Stimulated activated naive CD4-positive, alpha-beta T cell (primary cell): ENCODE results near the gene HAUS3.
A peak's percentile ranks its signal among the peaks of the same experiment; 100 is the strongest.

Source experiments
- DNase-seq, 6 experiments: peaks; one replicate each; lab custom pipeline; 2025; lab: John Stamatoyannopoulos, UW

HAUS3 gene

GRCh38 chr4:2241410-2242353, at the start of gene HAUS3, which contains the start of gene POLN:
Gene HAUS3, minus strand, starts transcription at chr4:2242121. Its CDS starts 1,175 bp downstream, at chr4:2240946.
Gene POLN, minus strand, starts transcription at chr4:2242121. Its CDS starts 12,890 bp downstream, at chr4:2229231.
- peak; percentile 98 to 99 (median 98) for DNase-seq

- DNase-seq = peak; percentile 35 to 86 (median 72)
Observed at GRCh38 chr4:2290974-2291704, 49.2 kb upstream of the HAUS3 start.

- no peak for DNase-seq
Observed at GRCh38 chr4:2290488-2290887, 48.6 kb upstream of the HAUS3 start.

GRCh38 chr4:2289955-2290333, 48.0 kb upstream of the HAUS3 start:
- no peak for DNase-seq

GRCh38 chr4:2289311-2289954, 47.5 kb upstream of the HAUS3 start:
- no peak for DNase-seq

- no peak for DNase-seq
Observed at GRCh38 chr4:2288051-2288541, 46.2 kb upstream of the HAUS3 start.

GRCh38 chr4:2287594-2287915, 45.6 kb upstream of the HAUS3 start:
- DNase-seq = no peak

GRCh38 chr4:2286904-2287593, 45.1 kb upstream of the HAUS3 start:
- DNase-seq = no peak

- no peak for DNase-seq
Observed at GRCh38 chr4:2285613-2286381, 43.9 kb upstream of the HAUS3 start.

- DNase-seq = no peak
Observed at GRCh38 chr4:2284934-2285612, 43.2 kb upstream of the HAUS3 start.

- DNase-seq = no peak
Observed at GRCh38 chr4:2284161-2284933, 42.4 kb upstream of the HAUS3 start.

- no peak for DNase-seq
Observed at GRCh38 chr4:2283199-2283711, 41.3 kb upstream of the HAUS3 start.

GRCh38 chr4:2281575-2282343, 39.8 kb upstream of the HAUS3 start:
- peak; percentile 76 to 96 (median 88) for DNase-seq

- DNase-seq = peak in 1 of 6 experiments; percentile 16
Observed at GRCh38 chr4:2280531-2281300, 38.8 kb upstream of the HAUS3 start.

- no peak for DNase-seq
Observed at GRCh38 chr4:2277956-2278355, 36.0 kb upstream of the HAUS3 start.

GRCh38 chr4:2276581-2277325, 34.8 kb upstream of the HAUS3 start:
- DNase-seq = no peak
